Smooth muscle cell (in vitro differentiated cells): Measurements from ENCODE around the gene TMCO6. TPM values are rescaled to one million over a fixed set of nuclear protein-coding genes. Genes with fewer than 3 reads are reported as not detected.
A peak's percentile ranks its signal among the peaks of the same experiment; 100 is the strongest.

Experiments used
- DNase-seq: peaks from one replicate; lab custom pipeline; 2025; ENCODE audit not compliant: unreplicated experiment; lab: John Stamatoyannopoulos, UW
- H2AFZ ChIP-seq: fragments of 200-600 bp; sonication (generic); 2 replicates; pipeline ENCODE4 v1.6.0; 2016; ENCODE audit warnings: antibody characterized with exemption, low read depth, mild to moderate bottlenecking
- H3F3A ChIP-seq: fragments of 200-600 bp; sonication (generic); 2 replicates; pipeline ENCODE4 v1.6.0; 2017; ENCODE audit warnings: antibody characterized with exemption, low read depth
- H3K27ac ChIP-seq: fragments of 200-600 bp; sonication (generic); 2 replicates; pipeline ENCODE4 v1.5.1; 2016; ENCODE audit warnings: low read depth, mild to moderate bottlenecking
- H3K27me3 ChIP-seq: fragments of 200-600 bp; sonication (generic); 2 replicates; pipeline ENCODE4 v1.6.1; 2016; ENCODE audit warnings: low read depth, mild to moderate bottlenecking
- H3K36me3 ChIP-seq: fragments of 200-600 bp; sonication (generic); 2 replicates; pipeline ENCODE4 v1.5.1; 2016; ENCODE audit warnings: low read depth
- H3K4me1 ChIP-seq: fragments of 200-600 bp; sonication (generic); 2 replicates; pipeline ENCODE4 v1.5.1; 2016; ENCODE audit warnings: low read depth
- H3K4me2 ChIP-seq: fragments of 200-600 bp; sonication (generic); 2 replicates; pipeline ENCODE4 v1.6.0; 2016; ENCODE audit warnings: mild to moderate bottlenecking
- H3K4me3 ChIP-seq: fragments of 200-600 bp; sonication (generic); 2 replicates; pipeline ENCODE4 v1.5.1; 2016; ENCODE audit warnings: mild to moderate bottlenecking
- H3K79me2 ChIP-seq: fragments of 200-600 bp; sonication (generic); 2 replicates; pipeline ENCODE4 v1.6.0; 2016; ENCODE audit warnings: low read depth, mild to moderate bottlenecking
- H3K9ac ChIP-seq: fragments of 200-600 bp; sonication (generic); 2 replicates; pipeline ENCODE4 v1.6.0; 2016; ENCODE audit warnings: low read depth
- H3K9me3 ChIP-seq: fragments of 200-600 bp; sonication (generic); replicated peaks from 2 replicates; pipeline ENCODE4 v1.5.1; 2016; ENCODE audit warnings: low read depth
- H4K20me1 ChIP-seq: fragments of 200-600 bp; sonication (generic); 2 replicates; pipeline ENCODE4 v1.6.0; 2016; ENCODE audit warnings: low read depth
- CTCF ChIP-seq: fragments of 200-600 bp; sonication (generic); IDR thresholded peaks from 2 replicates; pipeline ENCODE4 v1.5.1; 2017; ENCODE audit warnings: borderline replicate concordance, mild to moderate bottlenecking, antibody characterized with exemption; ENCODE audit not compliant: insufficient read depth, poor library complexity, severe bottlenecking
- WGBS: methylation state at CpG from one replicate; pipeline ENCODE4 v1.1.7; 2016; ENCODE audit warnings: low lambda C conversion rate; 5-methylcytosine and 5-hydroxymethylcytosine counted together
- microRNA-seq: library from miRNA; unstranded; fragments of <30 nt; microRNA quantifications from one replicate; pipeline ENCODE4, GENCODE V29; 2016; ENCODE audit warnings: borderline number of aligned reads
- polyA plus RNA-seq: library from polyadenylated mRNA; unstranded; fragments of >200 nt; fragmentation: Nextera tagmentation; extraction: Ambion mirVana; gene quantifications from 2 replicates; pipeline ENCODE4 v1.2.1, GENCODE V29; 2016
- total RNA-seq: library from RNA; depleted of rRNA; stranded (reverse); fragments of >200 nt; gene quantifications from 2 replicates; pipeline ENCODE4 v1.2.3, GENCODE V29; 2014

Gene TMCO6
- total and polyA plus RNA-seq, 2 experiments from 2014 or later, result 5.9 to 11.4 TPM

- Histone ChIP-seq H3K27ac (peak within 1 kb of the TSS; percentile 69), H3K4me3 (peak within 1 kb of the TSS; percentile 80), H3K4me2 (peak within 1 kb of the TSS; percentile 88), H2AFZ (peak within 1 kb of the TSS; percentile 78), H3K9me3 (no peaks in the 10 kb centered on the region), H4K20me1 (no peaks in the 10 kb centered on the region), H3K79me2 (peaks cover 70% of the 10 kb centered on the region), H3K36me3 (no peaks in the 10 kb centered on the region), H3K9ac (peak within 1 kb of the TSS; percentile 81), H3F3A (no peaks in the 10 kb centered on the region), H3K27me3 (no peaks in the 10 kb centered on the region), H3K4me1 (peaks cover 12% of the 10 kb centered on the region)
- DNase-seq, result peak; percentile 63
- no peak for TF ChIP-seq CTCF
- 1% methylated on average over 60 of the region's 61 CpGs for WGBS
Measured at GRCh38 chr5:140690941-140691924, 52.0 kb downstream of the TMCO6 start, which contains the start of the genes HARS1 and HARS2. Gene HARS1, minus strand, starts transcription at chr5:140691370. Its CDS starts 66 bp downstream, at chr5:140691304. Gene HARS2, plus strand, starts transcription at chr5:140691455. Its CDS starts 194 bp downstream, at chr5:140691649.

- no peaks in the 10 kb centered on the region for H3K36me3 ChIP-seq
- H3K27me3 ChIP-seq, result no peaks in the 10 kb centered on the region
- no peak overlapping the region for H3K27ac ChIP-seq
- H3K4me2 ChIP-seq, result no peak overlapping the region
- no peaks in the 10 kb centered on the region for H4K20me1 ChIP-seq
- DNase-seq, result no peak
- H3K9me3 ChIP-seq, result no peaks in the 10 kb centered on the region
- H3F3A ChIP-seq, result peaks cover 25% of the 10 kb centered on the region
- no peak for TF ChIP-seq CTCF
- H2AFZ ChIP-seq, result no peak overlapping the region
- no peak overlapping the region for H3K9ac ChIP-seq
- peaks cover 47% of the 10 kb centered on the region for H3K79me2 ChIP-seq
- H3K4me1 ChIP-seq, result peaks cover 12% of the 10 kb centered on the region
- 96% methylated on average over 5 of the region's 5 CpGs for WGBS
- H3K4me3 ChIP-seq, result no peak overlapping the region
Measured at GRCh38 chr5:140694276-140694675, 55.0 kb downstream of the TMCO6 start.

Small RNA genes within 50 kb of the gene (microRNA-seq; reads per million reads assigned to microRNA genes)
- gene MIR3655, result not detected

Other genes starting within 250 kb of the TMCO6 start
- gene ANKHD1, start 237.6 kb upstream of the TMCO6 start, total RNA-seq, result 45.7 and 56.1 TPM in 2 replicates
- gene ANKHD1, start 237.6 kb upstream of the TMCO6 start, polyA plus RNA-seq, result 37.9 and 50.0 TPM in 2 replicates
- gene EIF4EBP3, start 91.8 kb upstream of the TMCO6 start, total RNA-seq, result not detected in 2 replicates
- gene EIF4EBP3, start 91.8 kb upstream of the TMCO6 start, polyA plus RNA-seq, result 3.4 and 4.1 TPM in 2 replicates
- gene SRA1, start 82.0 kb upstream of the TMCO6 start, total RNA-seq, result 44.6 and 61.4 TPM in 2 replicates
- gene SRA1, start 82.0 kb upstream of the TMCO6 start, polyA plus RNA-seq, result 144 and 146 TPM in 2 replicates
- 11.5 and 19.0 TPM in 2 replicates for gene APBB3, start 74.9 kb upstream of the TMCO6 start, total RNA-seq
- gene APBB3, start 74.9 kb upstream of the TMCO6 start, polyA plus RNA-seq, result 18.8 and 28.3 TPM in 2 replicates
- 38.1 and 42.7 TPM in 2 replicates for gene SLC35A4, start 74.6 kb upstream of the TMCO6 start, total RNA-seq
- gene SLC35A4, start 74.6 kb upstream of the TMCO6 start, polyA plus RNA-seq, result 75.4 and 82.9 TPM in 2 replicates
- gene CD14, start 6.3 kb upstream of the TMCO6 start, total RNA-seq, result 0.54 TPM in 1 of 2 replicates, not detected in the other
- gene CD14, start 6.3 kb upstream of the TMCO6 start, polyA plus RNA-seq, result 0.09 and 0.69 TPM in 2 replicates
- 24.3 and 63.0 TPM in 2 replicates for gene NDUFA2, start 8.2 kb downstream of the TMCO6 start, total RNA-seq
- gene NDUFA2, start 8.2 kb downstream of the TMCO6 start, polyA plus RNA-seq, result 120 and 126 TPM in 2 replicates
- 85.1 and 87.5 TPM in 2 replicates for gene IK, start 8.4 kb downstream of the TMCO6 start, total RNA-seq
- 77.6 and 79.3 TPM in 2 replicates for gene IK, start 8.4 kb downstream of the TMCO6 start, polyA plus RNA-seq
- gene WDR55, start 25.5 kb downstream of the TMCO6 start, total RNA-seq, result 11.2 and 14.2 TPM in 2 replicates
- gene WDR55, start 25.5 kb downstream of the TMCO6 start, polyA plus RNA-seq, result 20.6 and 23.6 TPM in 2 replicates
- gene DND1, start 34.1 kb downstream of the TMCO6 start, total RNA-seq, result 0.27 and 2.2 TPM in 2 replicates
- 0.31 and 0.64 TPM in 2 replicates for gene DND1, start 34.1 kb downstream of the TMCO6 start, polyA plus RNA-seq
- 29.4 and 54.5 TPM in 2 replicates for gene HARS1, start 51.9 kb downstream of the TMCO6 start, total RNA-seq
- 72.1 and 83.8 TPM in 2 replicates for gene HARS1, start 51.9 kb downstream of the TMCO6 start, polyA plus RNA-seq
- 15.3 and 19.3 TPM in 2 replicates for gene HARS2, start 52.0 kb downstream of the TMCO6 start, total RNA-seq
- 24.3 and 25.7 TPM in 2 replicates for gene HARS2, start 52.0 kb downstream of the TMCO6 start, polyA plus RNA-seq
- 32.9 and 39.7 TPM in 2 replicates for gene ZMAT2, start 61.0 kb downstream of the TMCO6 start, total RNA-seq
- 34.6 and 37.2 TPM in 2 replicates for gene ZMAT2, start 61.0 kb downstream of the TMCO6 start, polyA plus RNA-seq
- gene PCDHA1, start 146.7 kb downstream of the TMCO6 start, total RNA-seq, result 0.04 TPM in 1 of 2 replicates, not detected in the other
- not detected in 2 replicates for gene PCDHA1, start 146.7 kb downstream of the TMCO6 start, polyA plus RNA-seq
- 3.0 and 4.7 TPM in 2 replicates for gene PCDHA2, start 155.4 kb downstream of the TMCO6 start, total RNA-seq
- 2.5 and 2.7 TPM in 2 replicates for gene PCDHA2, start 155.4 kb downstream of the TMCO6 start, polyA plus RNA-seq
- 3.2 and 3.9 TPM in 2 replicates for gene PCDHA3, start 161.6 kb downstream of the TMCO6 start, total RNA-seq
- 0.47 and 0.89 TPM in 2 replicates for gene PCDHA3, start 161.6 kb downstream of the TMCO6 start, polyA plus RNA-seq
- gene PCDHA4, start 167.6 kb downstream of the TMCO6 start, total RNA-seq, result 7.1 and 10.8 TPM in 2 replicates
- 4.1 and 5.0 TPM in 2 replicates for gene PCDHA4, start 167.6 kb downstream of the TMCO6 start, polyA plus RNA-seq
- gene PCDHA5, start 182.2 kb downstream of the TMCO6 start, total RNA-seq, result 0.31 and 1.7 TPM in 2 replicates
- gene PCDHA5, start 182.2 kb downstream of the TMCO6 start, polyA plus RNA-seq, result 0.05 and 0.14 TPM in 2 replicates
- 1.2 and 2.4 TPM in 2 replicates for gene PCDHA6, start 188.5 kb downstream of the TMCO6 start, total RNA-seq
- 0.17 and 0.22 TPM in 2 replicates for gene PCDHA6, start 188.5 kb downstream of the TMCO6 start, polyA plus RNA-seq
- gene PCDHA7, start 194.8 kb downstream of the TMCO6 start, total RNA-seq, result 2.4 and 3.1 TPM in 2 replicates
- 0.37 and 1.0 TPM in 2 replicates for gene PCDHA7, start 194.8 kb downstream of the TMCO6 start, polyA plus RNA-seq
- gene PCDHA8, start 201.7 kb downstream of the TMCO6 start, total RNA-seq, result 0.40 and 0.94 TPM in 2 replicates
- gene PCDHA8, start 201.7 kb downstream of the TMCO6 start, polyA plus RNA-seq, result 0.40 and 0.45 TPM in 2 replicates
- gene PCDHA9, start 208.9 kb downstream of the TMCO6 start, total RNA-seq, result 1.7 and 2.1 TPM in 2 replicates
- 0.27 and 0.43 TPM in 2 replicates for gene PCDHA9, start 208.9 kb downstream of the TMCO6 start, polyA plus RNA-seq
- gene PCDHA10, start 216.4 kb downstream of the TMCO6 start, total RNA-seq, result 16.1 and 19.6 TPM in 2 replicates
- 9.0 and 10.1 TPM in 2 replicates for gene PCDHA10, start 216.4 kb downstream of the TMCO6 start, polyA plus RNA-seq
- gene PCDHA11, start 229.5 kb downstream of the TMCO6 start, total RNA-seq, result 2.1 and 3.8 TPM in 2 replicates
- 1.6 and 3.0 TPM in 2 replicates for gene PCDHA11, start 229.5 kb downstream of the TMCO6 start, polyA plus RNA-seq
- 7.3 and 9.6 TPM in 2 replicates for gene PCDHA12, start 235.9 kb downstream of the TMCO6 start, total RNA-seq
- gene PCDHA12, start 235.9 kb downstream of the TMCO6 start, polyA plus RNA-seq, result 2.2 and 2.9 TPM in 2 replicates
- 0.99 and 2.5 TPM in 2 replicates for gene PCDHA13, start 242.7 kb downstream of the TMCO6 start, total RNA-seq
- 0.30 and 1.3 TPM in 2 replicates for gene PCDHA13, start 242.7 kb downstream of the TMCO6 start, polyA plus RNA-seq